GM18526 (cell line): ENCODE measurements around the gene PIK3CD.

ENCODE experiments used
- POLR2A ChIP-seq: IDR thresholded peaks from 3 replicates; pipeline ENCODE4 v1.6.1; 2011; ENCODE audit not compliant: insufficient read length; ENCODE audit errors: extremely low read depth

The PIK3CD gene

DNA sequence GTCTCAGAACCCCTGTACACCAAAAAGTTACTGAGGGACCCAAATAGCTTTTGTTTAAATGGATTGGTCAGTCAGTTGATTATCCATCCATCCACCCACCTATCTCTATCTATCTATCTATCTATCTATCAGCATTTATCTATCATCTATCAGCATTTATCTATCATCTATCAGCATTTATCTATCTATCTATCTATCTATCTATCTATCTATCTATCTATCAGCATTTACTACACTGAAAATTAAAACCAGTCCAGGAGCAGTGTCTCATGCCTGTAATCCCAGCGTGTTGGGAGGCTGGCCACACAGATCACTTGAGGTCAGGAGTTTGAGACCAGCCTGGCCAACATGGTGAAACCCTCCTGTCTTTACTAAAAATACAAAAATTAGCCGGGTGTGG, 125.2 kb downstream of the PIK3CD start:
- TF ChIP-seq POLR2A = no peak
